OCI-M2 (cell line): Measurements from ENCODE around the gene MROH7.

Experiments used
- DNase-seq: peaks from one replicate; lab custom pipeline; 2025; ENCODE audit not compliant: unreplicated experiment; lab: John Stamatoyannopoulos, UW

MROH7 gene

DNA sequence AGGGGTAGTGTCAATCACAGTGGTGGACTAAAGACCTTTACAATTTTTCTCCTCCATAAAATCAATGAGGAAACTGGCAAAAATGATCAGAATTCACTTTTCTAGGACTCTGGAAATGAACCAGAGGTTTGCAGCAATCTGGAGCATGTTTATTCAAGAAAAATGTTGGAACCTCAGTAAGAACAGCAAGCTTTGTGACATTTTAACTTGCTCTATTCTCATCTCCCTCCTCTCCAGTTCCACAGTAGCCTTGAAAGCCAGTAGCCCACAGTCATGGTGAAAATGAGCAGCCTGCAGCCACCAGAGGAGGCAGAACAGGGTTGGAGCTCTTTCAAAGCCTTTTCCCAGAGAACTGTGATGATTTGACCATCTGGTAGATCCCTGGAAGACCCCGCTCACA lies 83.2 kb downstream of the MROH7 start:
- no peak for DNase-seq

GRCh38 chr1:54728027-54728426 lies 86.4 kb downstream of the MROH7 start:
- DNase-seq = no peak

- no peak for DNase-seq
These were observed 95.1 kb downstream of the MROH7 start for GRCh38 chr1:54736685-54737084.

DNA sequence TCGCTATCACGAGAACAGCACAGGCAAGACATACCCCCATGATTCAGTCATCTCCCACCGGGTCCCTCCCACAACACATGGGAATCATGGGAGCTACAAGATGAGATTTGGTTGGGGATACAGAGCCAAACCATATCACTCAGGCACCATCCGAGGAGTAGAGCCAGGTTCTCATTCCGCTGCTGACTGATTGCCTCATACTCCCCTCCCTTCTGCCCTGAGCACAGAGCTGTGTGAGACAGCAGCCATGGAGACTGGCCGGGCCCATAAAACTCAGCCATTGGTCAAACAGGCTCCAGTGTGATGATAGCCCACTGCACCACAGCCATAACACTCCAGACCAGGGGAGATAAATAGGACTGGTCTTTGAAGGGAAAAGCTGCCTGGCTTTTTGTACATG lies 96.7 kb downstream of the MROH7 start:
- no peak for DNase-seq

- no peak for DNase-seq
These were observed 99.9 kb downstream of the MROH7 start for GRCh38 chr1:54741531-54741930.

DNA sequence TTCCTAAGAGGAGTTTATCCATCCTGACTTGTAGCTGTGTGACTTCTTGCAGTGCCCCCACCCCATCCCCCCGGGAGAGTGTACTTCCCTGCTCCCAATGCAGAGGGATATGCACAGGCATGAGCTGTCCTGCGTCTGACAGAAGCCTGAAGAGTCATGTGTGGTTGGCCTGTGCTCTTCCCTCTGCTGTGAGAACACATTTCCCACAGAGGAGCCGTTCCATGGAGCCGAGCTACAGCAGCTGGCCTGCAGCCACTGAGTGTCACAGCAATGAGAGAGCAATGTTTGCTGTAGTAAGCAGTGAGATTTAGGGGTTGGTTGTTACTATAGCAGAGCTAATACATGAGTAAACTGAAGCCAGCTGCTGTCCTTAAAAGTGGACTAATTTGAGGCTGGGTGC lies 100.7 kb downstream of the MROH7 start:
- no peak for DNase-seq

- DNase-seq = no peak
These were observed 102.0 kb downstream of the MROH7 start for GRCh38 chr1:54743416-54744226.

GRCh38 chr1:54744696-54745095 lies 103.1 kb downstream of the MROH7 start:
- DNase-seq = no peak

- DNase-seq = no peak
These were observed 103.7 kb downstream of the MROH7 start for GRCh38 chr1:54745274-54745673.

- DNase-seq = no peak
These were observed 104.3 kb downstream of the MROH7 start for GRCh38 chr1:54745864-54746263.

DNA sequence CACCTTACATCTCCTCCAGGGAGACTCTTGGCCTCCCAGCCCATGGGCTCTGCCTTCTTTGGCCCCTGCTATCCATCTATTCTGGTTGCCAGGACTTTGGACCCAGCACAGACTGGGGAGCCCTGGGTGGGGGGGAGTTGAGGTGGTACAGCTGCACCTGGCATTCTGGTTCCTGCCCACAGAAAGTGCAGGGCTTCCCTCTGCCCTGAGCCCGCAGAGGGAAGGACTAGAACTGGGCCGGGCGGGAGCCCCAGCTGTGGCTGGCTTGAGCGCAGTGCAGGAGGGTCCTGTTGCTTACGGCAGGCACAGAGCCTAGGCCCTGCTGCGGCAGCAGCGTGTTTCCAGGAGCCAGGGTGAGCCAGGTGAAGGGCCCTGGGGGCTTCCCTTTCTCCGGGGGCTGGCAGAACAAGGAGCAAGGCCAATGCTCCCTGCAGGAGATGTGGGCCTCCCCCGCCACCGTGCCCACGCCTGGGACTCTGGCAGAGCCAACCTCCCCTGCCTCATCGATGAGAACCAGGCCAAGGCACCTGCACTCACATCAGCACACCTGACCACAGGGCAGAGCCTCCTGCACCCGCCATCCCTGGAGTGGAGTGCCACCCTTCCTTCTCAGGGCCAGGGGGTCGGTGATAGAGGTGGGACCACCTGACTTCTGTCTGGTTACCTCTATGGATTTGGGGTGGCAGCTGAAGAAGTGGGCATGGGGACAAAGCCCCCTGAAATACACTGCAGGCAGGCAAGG lies 106.7 kb downstream of the MROH7 start:
- no peak for DNase-seq

GRCh38 chr1:54750596-54750995 lies 109.0 kb downstream of the MROH7 start:
- no peak for DNase-seq

DNA sequence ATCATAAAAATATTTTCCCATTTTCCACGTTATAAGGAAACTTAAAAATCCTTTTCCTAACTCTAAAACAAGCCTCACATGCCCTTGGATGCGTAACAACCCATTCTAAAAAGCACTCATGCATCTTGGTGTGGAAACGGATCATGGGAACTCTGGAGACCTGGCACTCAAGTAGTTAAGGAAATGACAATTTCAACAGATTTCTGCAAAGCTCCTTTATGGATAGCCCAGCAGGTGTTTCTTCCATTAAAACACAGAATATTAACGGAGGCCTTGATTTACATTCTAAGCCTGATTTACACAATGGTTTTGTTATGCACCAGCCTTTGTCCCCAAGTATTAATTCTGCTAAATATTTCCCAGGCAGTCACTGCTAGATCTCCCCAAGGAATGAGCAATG lies 109.8 kb downstream of the MROH7 start:
- no peak for DNase-seq

- no peak for DNase-seq
These were observed 112.5 kb downstream of the MROH7 start for GRCh38 chr1:54754045-54754444.

DNA sequence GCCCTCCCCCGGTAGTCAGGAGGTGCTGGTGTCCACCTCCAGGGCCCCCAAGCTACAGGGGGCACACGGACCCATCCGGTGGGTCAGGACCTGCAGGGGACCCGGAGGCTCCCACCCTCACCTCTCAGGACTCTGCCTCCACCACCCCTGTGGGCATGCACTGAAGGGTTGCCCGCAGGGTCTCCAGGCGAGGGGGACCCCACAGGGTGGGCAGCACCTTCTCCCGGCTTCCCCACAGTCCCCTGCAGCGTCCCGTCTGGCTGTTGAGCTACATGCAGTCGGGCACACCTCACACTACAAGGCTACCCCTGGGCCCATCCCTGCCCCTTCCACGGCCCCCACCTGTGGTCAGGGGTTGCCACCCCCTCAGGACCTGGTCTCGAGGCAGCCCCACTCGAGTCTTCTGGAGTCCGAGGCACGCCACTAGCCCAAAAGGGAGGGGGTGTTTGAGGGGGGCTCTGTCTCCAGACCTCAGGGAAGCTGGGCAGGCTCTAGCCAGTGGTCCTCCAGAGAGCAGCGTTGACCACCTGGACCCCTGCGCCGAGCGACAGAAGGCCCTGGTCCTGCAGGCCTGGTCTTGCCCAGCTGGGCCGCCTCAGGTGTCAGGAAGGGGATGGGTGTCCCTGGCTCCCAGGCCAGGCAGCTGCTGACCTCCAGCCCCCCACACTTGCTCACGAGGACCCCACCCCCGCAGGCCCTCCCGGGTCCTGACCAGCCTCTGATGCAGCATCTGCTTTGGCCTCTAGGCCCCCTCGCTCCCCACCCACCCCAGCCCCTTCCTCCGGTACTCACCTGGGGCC lies 113.1 kb downstream of the MROH7 start:
- DNase-seq = no peak

- DNase-seq = no peak
These were observed 116.2 kb downstream of the MROH7 start for GRCh38 chr1:54757833-54758232.

DNA sequence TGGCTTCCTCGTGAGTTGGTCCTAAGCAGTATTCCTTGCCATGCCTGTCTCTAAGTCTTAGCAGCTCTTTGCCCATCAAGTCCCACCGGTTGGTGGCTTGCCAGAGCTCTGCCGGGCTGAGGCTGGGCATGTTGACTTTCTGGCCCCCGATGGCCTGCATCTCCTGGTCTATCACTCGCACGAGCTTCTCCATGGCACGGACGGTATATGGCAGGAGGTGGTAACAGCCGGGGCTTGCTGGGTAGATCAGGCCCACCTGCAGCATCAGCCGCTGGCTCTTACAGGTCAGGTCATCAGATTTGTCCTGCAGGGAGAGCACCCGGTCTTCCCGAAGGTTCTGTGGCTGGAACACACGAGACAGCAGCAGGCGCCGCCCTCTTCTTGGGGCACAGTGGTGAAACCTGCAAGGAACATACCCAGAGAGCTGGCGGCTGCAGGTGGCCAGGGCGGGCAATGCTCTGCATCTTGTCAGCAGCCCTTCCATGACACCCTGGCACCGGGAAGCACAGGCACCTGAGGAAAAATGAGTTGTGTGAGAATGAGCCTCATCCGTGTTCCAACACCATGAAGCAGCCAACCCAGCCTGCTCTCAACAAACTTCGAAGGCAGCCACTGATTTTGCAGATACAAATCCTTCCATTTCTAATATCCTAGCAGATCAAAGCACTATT lies 117.2 kb downstream of the MROH7 start:
- DNase-seq = no peak
